ENCODE results near the gene NSD1.
"Not testable (repeated sequence)": the region's sequence is repeated elsewhere in the genome, so short reads cannot be mapped to it uniquely, and the experiment has no call there.

Gene NSD1

GRCh38 chr5:177234841-177235240, 101.3 kb downstream of the NSD1 start:
- no peak for DNase-seq

- DNase-seq: no peak
Measured at GRCh38 chr5:177241768-177242167, 108.2 kb downstream of the NSD1 start.

GRCh38 chr5:177242304-177242703, 108.7 kb downstream of the NSD1 start:
- DNase-seq: no peak

GRCh38 chr5:177249761-177250537, 116.4 kb downstream of the NSD1 start:
- DNase-seq: no peak

- no peak for DNase-seq
Measured at GRCh38 chr5:177253252-177253651, 119.7 kb downstream of the NSD1 start.

GRCh38 chr5:177256296-177256695, 122.7 kb downstream of the NSD1 start:
- DNase-seq: no peak

GRCh38 chr5:177258711-177259110, 125.1 kb downstream of the NSD1 start:
- DNase-seq: not testable (repeated sequence)

GRCh38 chr5:177260961-177261360, 127.4 kb downstream of the NSD1 start:
- no peak for DNase-seq

GRCh38 chr5:177261510-177261909, 127.9 kb downstream of the NSD1 start:
- no peak for DNase-seq

- DNase-seq: no peak
Measured at GRCh38 chr5:177264178-177264577, 130.6 kb downstream of the NSD1 start.

GRCh38 chr5:177265395-177265794, 131.8 kb downstream of the NSD1 start:
- no peak for DNase-seq

- no peak for DNase-seq
Measured at GRCh38 chr5:177269232-177269895, 135.8 kb downstream of the NSD1 start.

GRCh38 chr5:177269976-177270375, 136.4 kb downstream of the NSD1 start:
- no peak for DNase-seq

- DNase-seq: no peak
Measured at GRCh38 chr5:177270653-177271052, 137.1 kb downstream of the NSD1 start.

- no peak for DNase-seq
Measured at GRCh38 chr5:177271113-177271512, 137.5 kb downstream of the NSD1 start.

- no peak for DNase-seq
Measured at GRCh38 chr5:177275883-177276282, 142.3 kb downstream of the NSD1 start.

GRCh38 chr5:177276886-177277285, 143.3 kb downstream of the NSD1 start:
- no peak for DNase-seq

GRCh38 chr5:177288191-177288590, 154.6 kb downstream of the NSD1 start:
- no peak for DNase-seq

GRCh38 chr5:177290816-177291596, 157.4 kb downstream of the NSD1 start:
- DNase-seq: no peak

- DNase-seq: no peak
Measured at GRCh38 chr5:177291735-177292134, 158.2 kb downstream of the NSD1 start.

- DNase-seq: no peak
Measured at GRCh38 chr5:177293819-177294581, 160.4 kb downstream of the NSD1 start.

GRCh38 chr5:177294632-177295031, 161.1 kb downstream of the NSD1 start:
- no peak for DNase-seq

GRCh38 chr5:177295924-177296323, 162.4 kb downstream of the NSD1 start:
- no peak for DNase-seq
